Pancreas (tissue), 10 donors: Measurements from ENCODE around the gene CD69. TPM values are rescaled to one million over a fixed set of nuclear protein-coding genes. Genes with fewer than 3 reads are reported as not detected.
"Not testable (repeated sequence)": the region's sequence is repeated elsewhere in the genome, so short reads cannot be mapped to it uniquely, and the experiment has no call there.

Source experiments
- ATAC-seq, 4 donors: fragments of 200-7000 bp; cut with Tn5 transposase; one replicate each; pipeline versions ENCODE4 v1.8.0 to v1.9.1; 2020; ENCODE audit warnings: mild to moderate bottlenecking in 4 of 4, moderate library complexity in 4 of 4
- DNase-seq, 6 donors: peaks; one replicate each; pipeline ENCODE4 v3.0.0-alpha.2; 2020
- FAIRE-seq: peaks from 2 replicates; lab custom pipeline; 2012; peaks lifted over from hg19 to GRCh38; lab: Jason Lieb, UNC
- H3K27ac ChIP-seq, 4 donors: fragments of 200-600 bp; sonication (generic); 1 replicate in 3 of 4; 2 replicates in 1 of 4; pipeline versions ENCODE4 v1.5.0 to v1.8.0; 2020
- H3K27me3 ChIP-seq, 4 donors: fragments of 200-600 bp; one replicate each; pipeline ENCODE4 v1.8.0; 2021
- H3K36me3 ChIP-seq, 3 donors: fragments of 200-600 bp; sonication (generic) in 1 of 3; one replicate each; pipeline versions ENCODE4 v1.5.0 to v1.8.0; 2020 to 2021
- H3K4me1 ChIP-seq, 3 donors: fragments of 200-600 bp; one replicate each; pipeline ENCODE4 v1.8.0; 2021
- H3K4me3 ChIP-seq, 4 donors: fragments of 200-600 bp; sonication (generic) in 2 of 4; one replicate each; pipeline versions ENCODE4 v1.5.0 to v1.8.0; 2020 to 2021
- H3K9me3 ChIP-seq, 4 donors: fragments of 200-600 bp; one replicate each; pipeline ENCODE4 v1.8.0; 2021
- WGBS, 2 donors: extraction: QIAGEN DNeasy Blood & Tissue Kit; methylation state at CpG; one replicate each; pipeline ENCODE4 v1.1.7; 2013; 5-methylcytosine and 5-hydroxymethylcytosine counted together
- intact Hi-C, 3 donors: fragments of 100-400 bp; cut with DNase I; formaldehyde crosslinking; loops; one replicate each; pipeline versions ENCODE4 v1.11.1 to v1.14.2; 2022
- polyA plus RNA-seq, 2 donors: library from polyadenylated mRNA; stranded (reverse); fragments of 200-250 nt; gene quantifications; one replicate each; pipeline ENCODE4 v1.2.3, GENCODE V29; 2013
- total RNA-seq, 6 donors: library from RNA; stranded (reverse); fragmentation: NEBNext Ultra II Directional in 4 of 6; extraction: Animal tissue kit (Norgen Biotek cat#: 25700) in 4 of 6; gene quantifications; one replicate each; pipeline versions ENCODE4 v1.2.1 to v1.2.4, GENCODE V29; 2021 to 2023
- TF ChIP-seq, protein P1 (sequence below), 4 donors: fragments of 200-600 bp; sonication (generic) in 3 of 4; IDR thresholded peaks; one replicate each; pipeline versions ENCODE4 v1.5.0 to v1.8.0; 2021; ENCODE audit warnings: antibody characterized with exemption in 4 of 4
- donor health status: healthy with polysubstance abuse.
- donor health status: DM: no; HTN: no; CAD: no; lungs with moderate emphysema.
- donor health status: DM: no; HTN: no; CAD: no.
- donor health status: control.
- donor health status: control.
- donor health status: Bipolar disorder and iron deficiency.
- donor health status: DM: yes; HTN: yes; CAD: no.
- donor health status: DM: no; HTN: no; CAD: no.
- donor health status: DM: no; HTN: no; CAD: no.
- donor health status: DM: yes; HTN: yes; CAD: no.

The CD69 gene
- total and polyA plus RNA-seq, 8 donors, result 0.12 to 1.9 (median 0.48) TPM

DNA sequence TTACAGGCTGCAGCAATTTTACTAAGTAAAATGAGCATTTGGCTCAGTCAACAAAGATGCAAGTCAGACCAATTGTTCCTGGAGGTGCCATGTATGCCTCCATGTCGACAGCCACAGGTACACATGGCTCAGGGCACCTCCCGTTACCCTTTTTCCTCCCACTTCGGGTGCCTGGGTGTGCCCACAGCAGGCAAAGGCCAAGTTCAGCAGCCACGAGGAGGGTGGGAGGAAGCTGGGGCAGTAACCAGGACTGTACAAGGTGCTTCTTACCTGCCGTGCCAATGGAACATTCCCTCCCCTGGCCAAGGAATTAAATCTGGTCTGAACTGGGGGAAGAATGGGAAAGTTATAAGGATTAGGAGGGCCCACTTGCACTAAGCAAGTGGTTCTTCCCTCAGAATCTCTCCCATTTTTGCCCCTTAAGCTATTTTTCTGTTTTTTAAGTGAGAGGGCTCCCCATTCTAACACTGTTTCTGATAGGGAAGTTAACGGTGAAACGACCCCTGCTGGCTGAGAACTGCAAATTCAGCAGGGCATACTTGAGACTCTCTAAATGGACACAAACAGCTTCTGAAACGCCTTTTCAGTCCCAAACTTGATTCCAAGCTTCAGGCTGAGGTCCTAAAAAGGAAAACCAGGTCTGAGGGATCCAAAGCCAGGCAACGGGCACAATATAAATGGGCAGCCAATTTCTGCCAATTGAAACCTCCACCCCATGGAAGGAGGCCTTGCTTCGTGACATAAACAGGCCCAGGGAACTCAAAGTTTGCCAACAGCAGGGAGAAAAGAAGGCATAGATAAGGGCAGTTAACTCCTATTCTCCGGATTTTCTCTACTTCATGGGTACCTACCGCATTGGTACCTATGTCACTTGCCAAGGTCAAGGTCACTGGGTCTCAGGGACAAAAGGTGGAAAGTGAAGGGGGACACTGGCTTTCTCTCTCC, 52.6 kb downstream of the CD69 start:
- H3K4me3 ChIP-seq, result no peak overlapping the region
- no peaks in the 10 kb centered on the region for H3K36me3 ChIP-seq
- intact Hi-C loops, result loop anchor here in 2 of 3 donors (5.0 to 10.0 kb wide), 3 partner anchors 71 to 376 kb away; no protein-coding TSS in a partner anchor
- no peaks in the 10 kb centered on the region for H3K4me1 ChIP-seq
- TF ChIP-seq, protein P1, sequence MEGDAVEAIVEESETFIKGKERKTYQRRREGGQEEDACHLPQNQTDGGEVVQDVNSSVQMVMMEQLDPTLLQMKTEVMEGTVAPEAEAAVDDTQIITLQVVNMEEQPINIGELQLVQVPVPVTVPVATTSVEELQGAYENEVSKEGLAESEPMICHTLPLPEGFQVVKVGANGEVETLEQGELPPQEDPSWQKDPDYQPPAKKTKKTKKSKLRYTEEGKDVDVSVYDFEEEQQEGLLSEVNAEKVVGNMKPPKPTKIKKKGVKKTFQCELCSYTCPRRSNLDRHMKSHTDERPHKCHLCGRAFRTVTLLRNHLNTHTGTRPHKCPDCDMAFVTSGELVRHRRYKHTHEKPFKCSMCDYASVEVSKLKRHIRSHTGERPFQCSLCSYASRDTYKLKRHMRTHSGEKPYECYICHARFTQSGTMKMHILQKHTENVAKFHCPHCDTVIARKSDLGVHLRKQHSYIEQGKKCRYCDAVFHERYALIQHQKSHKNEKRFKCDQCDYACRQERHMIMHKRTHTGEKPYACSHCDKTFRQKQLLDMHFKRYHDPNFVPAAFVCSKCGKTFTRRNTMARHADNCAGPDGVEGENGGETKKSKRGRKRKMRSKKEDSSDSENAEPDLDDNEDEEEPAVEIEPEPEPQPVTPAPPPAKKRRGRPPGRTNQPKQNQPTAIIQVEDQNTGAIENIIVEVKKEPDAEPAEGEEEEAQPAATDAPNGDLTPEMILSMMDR (IDR thresholded peaks at IDR 0.05), result peak; percentile 50 to 72 (median 69)
- no peak overlapping the region for H3K27ac ChIP-seq
- no peaks in the 10 kb centered on the region for H3K27me3 ChIP-seq
- DNase-seq, result peak in 4 of 6 donors; percentile 18 to 49 (median 34)
- no peaks in the 10 kb centered on the region for H3K9me3 ChIP-seq
- FAIRE-seq, result no peak
- WGBS, 2 donors, result 37 to 42% methylated on average over 12 of the region's 12 CpGs
- peak; percentile 46 to 91 (median 86) for ATAC-seq

DNA sequence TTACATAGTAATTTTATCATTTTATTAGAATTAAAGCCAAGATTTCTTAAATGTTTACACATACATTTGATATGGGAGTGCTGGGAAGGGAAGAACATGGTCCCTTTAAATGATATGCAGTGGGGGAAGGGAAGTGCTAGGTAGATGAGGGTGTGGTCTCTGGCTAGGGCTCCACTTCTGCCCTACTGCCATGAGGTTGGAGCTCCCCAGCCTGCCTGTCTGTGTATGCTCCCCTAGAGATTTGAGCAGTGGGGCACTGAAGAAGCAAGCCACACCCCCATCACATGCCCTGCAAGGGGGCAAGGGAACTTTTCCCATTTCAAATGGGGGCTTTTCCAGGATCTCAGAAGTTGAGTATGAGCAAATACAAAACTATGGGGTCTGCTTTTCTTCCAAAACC, 53.3 kb downstream of the CD69 start:
- H3K27me3 ChIP-seq, result no peaks in the 10 kb centered on the region
- no peak overlapping the region for H3K27ac ChIP-seq
- H3K9me3 ChIP-seq, result no peaks in the 10 kb centered on the region
- FAIRE-seq (no peak), DNase-seq (no peak), ATAC-seq (no peak)
- no peaks in the 10 kb centered on the region for H3K4me1 ChIP-seq
- no peaks in the 10 kb centered on the region for H3K36me3 ChIP-seq
- intact Hi-C loops, result loop anchor here in 2 of 3 donors (5.0 to 10.0 kb wide), 3 partner anchors 70 to 375 kb away; no protein-coding TSS in a partner anchor
- H3K4me3 ChIP-seq, result no peak overlapping the region
- TF ChIP-seq, protein P1 (IDR thresholded peaks at IDR 0.05), result no peak

DNA sequence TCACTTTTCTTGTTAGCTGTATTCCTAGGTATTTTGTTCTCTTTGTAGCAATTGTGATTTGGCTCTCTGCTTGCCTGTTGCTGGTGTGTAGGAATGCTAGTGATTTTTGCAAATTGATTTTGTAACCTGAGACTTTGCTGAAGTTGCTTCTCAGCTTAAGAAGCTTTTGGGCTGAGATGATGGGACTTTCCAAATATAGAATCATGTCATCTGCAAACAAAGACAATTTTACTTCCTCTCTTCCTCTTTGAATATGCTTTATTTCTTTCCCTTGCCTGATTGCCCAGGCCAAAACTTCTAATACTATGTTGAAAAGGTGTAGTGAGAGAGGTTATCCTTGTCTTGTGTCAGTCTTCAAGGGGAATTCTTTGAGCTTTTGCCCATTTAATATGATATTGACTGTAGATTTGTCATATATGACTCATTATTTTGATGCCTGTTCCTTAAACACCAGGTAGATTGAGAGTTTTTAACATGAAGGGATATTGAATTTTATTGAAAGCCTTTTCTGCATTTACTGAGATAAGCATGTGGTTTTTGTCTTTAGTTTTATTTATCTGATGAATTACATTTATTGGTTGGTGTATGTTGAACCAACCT, 54.5 kb downstream of the CD69 start:
- TF ChIP-seq, protein P1 (IDR thresholded peaks at IDR 0.05), result no peak
- no peaks in the 10 kb centered on the region for H3K36me3 ChIP-seq
- H3K9me3 ChIP-seq, result no peaks in the 10 kb centered on the region
- intact Hi-C loops, result loop anchor here in 2 of 3 donors (5.0 to 10.0 kb wide), 3 partner anchors 69 to 374 kb away; no protein-coding TSS in a partner anchor
- H3K27ac ChIP-seq, result peak overlapping the region in 1 of 4 donors; percentile 15
- no peak overlapping the region for H3K4me3 ChIP-seq
- no peak for ATAC-seq
- H3K27me3 ChIP-seq, result no peaks in the 10 kb centered on the region
- H3K4me1 ChIP-seq, result no peaks in the 10 kb centered on the region
- no peak for FAIRE-seq
- no peak for DNase-seq

DNA sequence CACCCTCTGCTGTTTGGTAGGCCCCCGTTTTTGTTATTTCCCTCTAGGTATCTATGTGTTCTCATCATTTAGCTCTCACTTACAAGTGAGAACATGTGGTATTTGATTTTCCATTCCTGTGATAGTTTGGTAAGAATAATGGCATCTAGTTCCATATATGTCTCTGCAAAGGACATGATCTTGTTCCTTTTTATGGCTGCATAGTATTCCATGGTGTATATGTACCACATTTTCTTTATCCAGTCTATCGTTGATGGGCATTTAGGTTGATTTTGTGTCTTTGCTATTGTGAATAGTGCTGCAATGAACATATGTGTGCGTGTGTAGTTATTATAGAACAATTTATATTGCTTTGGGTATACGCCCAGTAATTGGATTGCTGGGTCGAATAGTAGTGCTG, 56.1 kb downstream of the CD69 start:
- not testable (repeated sequence) for ATAC-seq, H3K4me3 ChIP-seq, FAIRE-seq, H3K4me1 ChIP-seq, H3K9me3 ChIP-seq, H3K27ac ChIP-seq, H3K36me3 ChIP-seq, DNase-seq, H3K27me3 ChIP-seq
- intact Hi-C loops, result loop anchor here in 1 of 3 donors (10.0 kb wide), 1 partner anchor 370 kb away; no protein-coding TSS in a partner anchor
- 74 to 82% methylated on average over 5 of the region's 5 CpGs for WGBS, 2 donors

Other genes with a start within 250 kb of the CD69 start
- under 1 TPM; 0.12 to 1.00 (median 0.20) TPM for gene KLRB1, start 153.0 kb downstream of the CD69 start, total RNA-seq
- gene KLRB1, start 153.0 kb downstream of the CD69 start, polyA plus RNA-seq, result under 1 TPM in 1 of 2 donors, not detected in 1; 0.16 TPM
- 1 to 10 TPM; 1.1 to 5.7 (median 2.1) TPM for gene CLEC2D, start 91.2 kb downstream of the CD69 start, total RNA-seq
- gene CLEC2D, start 91.2 kb downstream of the CD69 start, polyA plus RNA-seq, result 1 to 10 TPM; 2.8 to 3.6 TPM
- gene CLECL1, start 27.8 kb downstream of the CD69 start, total RNA-seq, result under 1 TPM in 2 of 6 donors, not detected in 4; 0.31 to 0.43 TPM
- not detected for gene CLECL1, start 27.8 kb downstream of the CD69 start, polyA plus RNA-seq
- under 1 TPM in 5 of 6 donors, not detected in 1; 0.28 to 0.76 (median 0.35) TPM for gene KLRF1, start 66.6 kb upstream of the CD69 start, total RNA-seq
- gene KLRF1, start 66.6 kb upstream of the CD69 start, polyA plus RNA-seq, result 1 to 10 TPM in 1 of 2 donors, under 1 TPM in 1; 0.84 to 2.1 TPM
- gene CLEC2B, start 108.5 kb upstream of the CD69 start, total RNA-seq, result 1 to 10 TPM in 5 of 6 donors, under 1 TPM in 1; 0.65 to 6.3 (median 1.3) TPM
- 1 to 10 TPM; 1.7 to 2.4 TPM for gene CLEC2B, start 108.5 kb upstream of the CD69 start, polyA plus RNA-seq
- not detected for gene KLRF2, start 120.6 kb upstream of the CD69 start, total RNA-seq
- gene KLRF2, start 120.6 kb upstream of the CD69 start, polyA plus RNA-seq, result not detected
- gene CLEC2A, start 171.5 kb upstream of the CD69 start, total RNA-seq, result not detected
- gene CLEC2A, start 171.5 kb upstream of the CD69 start, polyA plus RNA-seq, result not detected
- gene CLEC12A, start 210.5 kb upstream of the CD69 start, total RNA-seq, result 1 to 10 TPM in 2 of 6 donors, under 1 TPM in 3, not detected in 1; 0.19 to 3.4 (median 0.93) TPM
- gene CLEC12A, start 210.5 kb upstream of the CD69 start, polyA plus RNA-seq, result under 1 TPM; 0.19 to 0.77 TPM
- gene CLEC1B, start 238.2 kb upstream of the CD69 start, total RNA-seq, result not detected
- under 1 TPM in 1 of 2 donors, not detected in 1; 0.02 TPM for gene CLEC1B, start 238.2 kb upstream of the CD69 start, polyA plus RNA-seq
- under 1 TPM in 1 of 6 donors, not detected in 5; 0.09 TPM for gene CLEC12B, start 249.7 kb upstream of the CD69 start, total RNA-seq
- not detected for gene CLEC12B, start 249.7 kb upstream of the CD69 start, polyA plus RNA-seq